ENCODE results near the gene ENTPD8. TPM values are rescaled to one million over a fixed set of nuclear protein-coding genes. Genes with fewer than 3 reads are reported as not detected.

The ENTPD8 gene
- total and polyA plus RNA-seq, 2 of the 4 experiments (the other 2 are of a cell fraction), result 0.07 TPM; not detected in 1

DNA sequence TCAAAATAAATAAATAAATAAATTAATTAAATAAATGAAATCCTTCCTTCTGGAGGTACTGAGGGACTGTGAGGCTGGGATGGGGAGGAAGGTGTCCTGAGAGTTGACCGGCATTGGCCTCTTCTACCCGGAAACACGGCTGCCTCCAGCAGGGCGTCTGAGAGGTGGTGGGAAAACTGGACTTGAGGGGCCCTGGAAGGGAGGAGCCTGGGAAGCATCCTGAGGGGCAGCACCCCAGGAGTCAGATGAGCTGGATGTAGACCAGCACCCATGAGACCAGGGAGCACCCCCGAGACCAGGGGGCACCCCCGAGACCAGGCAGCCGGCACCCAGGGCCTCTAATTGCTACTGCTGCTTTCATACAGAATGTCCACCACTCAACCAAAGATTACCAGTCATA lies 26.7 kb upstream of the ENTPD8 start:
- no peak overlapping the region for H3K27ac ChIP-seq (ENCODE audit: insufficient read depth, low read length)
- no peak overlapping the region for H2BK120ac ChIP-seq (ENCODE audit: low read depth, low read length)
- no peaks in the 10 kb centered on the region for H3K79me1 ChIP-seq (ENCODE audit: low read depth in 1 of 2, low read length in 2 of 2)
- H3K9ac ChIP-seq (ENCODE audit: low read depth, low read length), result no peak overlapping the region
- no peaks in the 10 kb centered on the region for H3K36me3 ChIP-seq (ENCODE audit: control insufficient read depth, insufficient read depth, low read length)
- ChIA-PET POLR2A (ENCODE audit: unreplicated experiment) (no interaction called here), CTCF (no interaction called here)
- no peak overlapping the region for H2AFZ ChIP-seq (replicated peaks; ENCODE audit: low read length, poor library complexity)
- H3K27me3 ChIP-seq (ENCODE audit: control insufficient read depth, insufficient read depth, low read length), result peaks cover 17% of the 10 kb centered on the region
- WGBS, 2 experiments (ENCODE audit: extremely low coverage in 2 of 2, insufficient read length in 1 of 2), result 86% methylated on average over 4 of the region's 7 CpGs; no CpG with 5 or more reads in 1 of the 2 experiments
- H3K23ac ChIP-seq (ENCODE audit: low read depth, low read length), result no peak overlapping the region
- no peaks in the 10 kb centered on the region for H3K9me1 ChIP-seq (ENCODE audit: insufficient read depth, low read length)
- H3K4me2 ChIP-seq (ENCODE audit: low read depth, low read length), result no peak overlapping the region
- no peak overlapping the region for H4K5ac ChIP-seq (ENCODE audit: low read depth, low read length)
- no peak overlapping the region for H2AK5ac ChIP-seq (ENCODE audit: low read depth, low read length)
- no peaks in the 10 kb centered on the region for H3K4me1 ChIP-seq (ENCODE audit: control insufficient read depth, insufficient read depth, low read length)
- DNase-seq (no peak), ATAC-seq (ENCODE audit: low read depth) (no peak)
- dilution Hi-C loops (cut with HindIII; ENCODE audit: low sequenced_read_pairs, unreplicated experiment), result no loop called here
- H4K91ac ChIP-seq (ENCODE audit: insufficient read depth, low read depth, low read length), result no peak overlapping the region
- H4K8ac ChIP-seq (ENCODE audit: low read depth in 2 of 2, low read length in 2 of 2), result no peak overlapping the region
- no peak overlapping the region for H2BK5ac ChIP-seq (ENCODE audit: low read depth, low read length, poor library complexity, severe bottlenecking)
- in situ Hi-C loops (cut with MboI; ENCODE audit: low sequenced_read_pairs), result no loop called here
- no peak overlapping the region for H3K4me3 ChIP-seq (ENCODE audit: insufficient read depth, low read depth, low read length)
- TF ChIP-seq CHD1 (IDR thresholded peaks at IDR 0.05; ENCODE audit: low read depth, low read length) (no peak), MAFK (IDR thresholded peaks at IDR 0.05; ENCODE audit: low read depth, low read length) (no peak), POLR2A (IDR thresholded peaks at IDR 0.05; ENCODE audit: low read depth, low read length) (no peak), ELK1 (IDR thresholded peaks at IDR 0.05; ENCODE audit: borderline replicate concordance, low read depth, low read length) (no peak), RCOR1 (IDR thresholded peaks at IDR 0.05; ENCODE audit: insufficient replicate concordance, low read length) (no peak), NFE2L2 (IDR thresholded peaks at IDR 0.05; ENCODE audit: low read depth, low read length) (no peak), SMC3 (IDR thresholded peaks at IDR 0.05; ENCODE audit: low read depth, low read length) (no peak), BHLHE40 (IDR thresholded peaks at IDR 0.05; ENCODE audit: low read depth, low read length) (no peak), MAZ (IDR thresholded peaks at IDR 0.05; ENCODE audit: borderline replicate concordance, low read depth, low read length) (no peak), FOS (IDR thresholded peaks at IDR 0.05; ENCODE audit: low read depth, low read length) (no peak), RAD21 (IDR thresholded peaks at IDR 0.05; ENCODE audit: low read length) (no peak), RFX5 (IDR thresholded peaks at IDR 0.05; ENCODE audit: low read depth, low read length) (no peak), CEBPB (IDR thresholded peaks at IDR 0.05; ENCODE audit: low read depth, low read length) (no peak), MXI1 (IDR thresholded peaks at IDR 0.05; ENCODE audit: borderline replicate concordance, low read depth, low read length) (no peak)
- TF ChIP-seq, protein P1, sequence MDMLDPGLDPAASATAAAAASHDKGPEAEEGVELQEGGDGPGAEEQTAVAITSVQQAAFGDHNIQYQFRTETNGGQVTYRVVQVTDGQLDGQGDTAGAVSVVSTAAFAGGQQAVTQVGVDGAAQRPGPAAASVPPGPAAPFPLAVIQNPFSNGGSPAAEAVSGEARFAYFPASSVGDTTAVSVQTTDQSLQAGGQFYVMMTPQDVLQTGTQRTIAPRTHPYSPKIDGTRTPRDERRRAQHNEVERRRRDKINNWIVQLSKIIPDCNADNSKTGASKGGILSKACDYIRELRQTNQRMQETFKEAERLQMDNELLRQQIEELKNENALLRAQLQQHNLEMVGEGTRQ (IDR thresholded peaks at IDR 0.05; ENCODE audit: low read depth, low read length), result no peak
- TF ChIP-seq, protein P2, sequence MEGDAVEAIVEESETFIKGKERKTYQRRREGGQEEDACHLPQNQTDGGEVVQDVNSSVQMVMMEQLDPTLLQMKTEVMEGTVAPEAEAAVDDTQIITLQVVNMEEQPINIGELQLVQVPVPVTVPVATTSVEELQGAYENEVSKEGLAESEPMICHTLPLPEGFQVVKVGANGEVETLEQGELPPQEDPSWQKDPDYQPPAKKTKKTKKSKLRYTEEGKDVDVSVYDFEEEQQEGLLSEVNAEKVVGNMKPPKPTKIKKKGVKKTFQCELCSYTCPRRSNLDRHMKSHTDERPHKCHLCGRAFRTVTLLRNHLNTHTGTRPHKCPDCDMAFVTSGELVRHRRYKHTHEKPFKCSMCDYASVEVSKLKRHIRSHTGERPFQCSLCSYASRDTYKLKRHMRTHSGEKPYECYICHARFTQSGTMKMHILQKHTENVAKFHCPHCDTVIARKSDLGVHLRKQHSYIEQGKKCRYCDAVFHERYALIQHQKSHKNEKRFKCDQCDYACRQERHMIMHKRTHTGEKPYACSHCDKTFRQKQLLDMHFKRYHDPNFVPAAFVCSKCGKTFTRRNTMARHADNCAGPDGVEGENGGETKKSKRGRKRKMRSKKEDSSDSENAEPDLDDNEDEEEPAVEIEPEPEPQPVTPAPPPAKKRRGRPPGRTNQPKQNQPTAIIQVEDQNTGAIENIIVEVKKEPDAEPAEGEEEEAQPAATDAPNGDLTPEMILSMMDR (conservative IDR thresholded peaks at IDR 0.05; ENCODE audit: low read depth, low read length), result no peak
- intact Hi-C loops (cut with micrococcal nuclease), result no loop called here
- no peak overlapping the region for H3K56ac ChIP-seq (ENCODE audit: extremely low read depth, insufficient read depth, low read length)
- no peak overlapping the region for H3K14ac ChIP-seq (replicated peaks; ENCODE audit: low read depth, low read length)
- no peaks in the 10 kb centered on the region for H3K9me3 ChIP-seq (ENCODE audit: control insufficient read depth, insufficient read depth, low read length)
- H2BK15ac ChIP-seq (ENCODE audit: low read depth, low read length), result no peak overlapping the region
- H2AK9ac ChIP-seq (replicated peaks; ENCODE audit: low read depth, low read length, poor library complexity), result no peak overlapping the region
- H3K4ac ChIP-seq (ENCODE audit: low read depth, low read length), result no peak overlapping the region
- BruUV-seq (replicated peaks), result no TSS peak
- no peak overlapping the region for H3K18ac ChIP-seq (ENCODE audit: low read depth, low read length)
- no peaks in the 10 kb centered on the region for H4K20me1 ChIP-seq (ENCODE audit: insufficient read depth, low read length)
- H2BK20ac ChIP-seq (ENCODE audit: low read depth, low read length), result no peak overlapping the region

Data from IMR-90 (cell line).